GM19468 (cell line): ENCODE results near the gene NPY4R2.
"Not testable (repeated sequence)": the region's sequence is repeated elsewhere in the genome, so short reads cannot be mapped to it uniquely, and the experiment has no call there.

Experiments
- ATAC-seq: cut with Tn5 transposase; IDR thresholded peaks from one replicate; pipeline ENCODE4 v1.9.1; 2021; ENCODE audit warnings: mild to moderate bottlenecking, moderate library complexity, moderate number of reproducible peaks; ENCODE audit not compliant: unreplicated experiment; ENCODE audit errors: extremely low read depth

NPY4R2 gene

DNA sequence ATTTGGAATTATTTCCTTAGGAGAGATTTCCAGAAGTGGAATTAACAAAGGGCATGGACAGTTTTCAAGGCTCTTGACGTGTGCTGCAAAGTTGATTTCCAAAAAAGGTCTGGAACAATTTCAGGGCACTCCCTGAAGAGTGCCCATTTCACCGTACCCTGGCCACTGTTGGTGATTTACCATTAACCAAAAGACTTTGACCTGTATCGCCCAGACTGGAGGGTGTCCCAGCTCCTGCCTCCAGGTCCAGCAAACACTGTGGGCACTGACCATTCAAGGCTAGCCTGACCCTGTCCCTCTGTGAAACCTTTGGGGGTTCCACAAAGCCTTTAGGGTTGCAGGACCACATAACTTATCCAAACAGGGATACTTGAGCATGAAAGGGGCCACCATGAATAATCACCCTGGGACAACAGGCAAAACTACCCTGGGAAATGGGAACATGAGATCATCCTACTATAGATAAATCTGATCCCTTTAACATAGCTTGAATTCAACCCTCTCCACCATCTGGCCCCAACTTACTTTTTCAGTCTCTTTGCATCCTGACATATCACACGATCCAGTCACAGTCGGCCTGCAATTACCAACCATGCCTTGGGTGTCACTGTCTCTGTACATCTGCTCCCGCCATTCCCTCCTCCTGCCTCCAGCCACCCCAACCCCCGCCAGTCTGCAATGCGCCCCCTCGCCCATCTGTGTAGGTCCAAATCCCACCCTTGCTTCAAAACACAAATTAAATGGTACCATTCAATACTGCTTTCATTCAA, 8.9 kb downstream of the NPY4R2 start:
- ATAC-seq, result not testable (repeated sequence)

GRCh38 chr10:47928225-47928624, 9.8 kb downstream of the NPY4R2 start:
- not testable (repeated sequence) for ATAC-seq

- not testable (repeated sequence) for ATAC-seq
Measured at GRCh38 chr10:47932824-47933223, 14.4 kb downstream of the NPY4R2 start.

DNA sequence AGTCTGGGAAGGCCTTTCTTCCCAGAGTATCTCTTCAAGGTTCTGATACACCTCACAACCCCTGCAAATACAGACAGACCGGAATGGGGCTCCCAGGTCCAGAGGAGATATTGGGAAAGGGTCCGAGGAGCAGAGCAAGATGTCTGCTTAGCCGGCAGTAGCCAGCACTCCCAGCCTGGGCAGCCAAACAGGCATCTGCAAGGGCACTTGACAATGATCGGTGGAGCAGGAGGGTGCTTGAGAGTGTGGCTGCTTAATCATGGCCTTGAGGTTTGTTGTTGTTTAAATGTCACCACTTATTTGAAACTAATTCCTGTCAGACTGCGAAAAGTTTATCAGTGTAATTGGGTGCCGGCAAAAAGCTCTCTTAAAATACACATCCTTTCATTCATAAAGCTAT, 15.0 kb downstream of the NPY4R2 start:
- not testable (repeated sequence) for ATAC-seq

DNA sequence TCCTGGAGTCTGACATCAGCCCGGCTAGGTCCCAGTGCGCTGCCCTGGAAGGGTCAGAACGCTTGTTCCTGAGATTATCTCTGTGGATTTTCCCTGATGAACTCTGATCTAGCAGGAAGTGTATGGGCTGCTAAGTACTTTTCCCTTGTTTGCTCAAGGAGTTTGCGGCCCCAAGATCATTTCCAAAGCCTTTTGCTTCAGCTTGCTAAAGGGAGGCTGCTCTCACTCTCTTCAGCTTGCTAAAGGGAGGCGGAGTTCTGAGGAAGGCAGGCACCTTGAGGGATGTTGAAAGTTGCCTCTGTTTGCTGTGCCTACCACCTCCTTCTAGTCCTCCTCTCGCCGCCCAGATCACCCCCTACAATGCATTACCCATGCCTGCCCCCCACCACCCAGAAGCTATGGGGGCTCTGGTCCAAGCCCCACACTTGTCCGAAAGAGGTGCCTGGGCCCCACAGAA, 18.3 kb downstream of the NPY4R2 start:
- ATAC-seq, result not testable (repeated sequence)

GRCh38 chr10:47937634-47938033, 19.2 kb downstream of the NPY4R2 start:
- not testable (repeated sequence) for ATAC-seq

- not testable (repeated sequence) for ATAC-seq
Measured at GRCh38 chr10:47940821-47941220, 22.4 kb downstream of the NPY4R2 start.

DNA sequence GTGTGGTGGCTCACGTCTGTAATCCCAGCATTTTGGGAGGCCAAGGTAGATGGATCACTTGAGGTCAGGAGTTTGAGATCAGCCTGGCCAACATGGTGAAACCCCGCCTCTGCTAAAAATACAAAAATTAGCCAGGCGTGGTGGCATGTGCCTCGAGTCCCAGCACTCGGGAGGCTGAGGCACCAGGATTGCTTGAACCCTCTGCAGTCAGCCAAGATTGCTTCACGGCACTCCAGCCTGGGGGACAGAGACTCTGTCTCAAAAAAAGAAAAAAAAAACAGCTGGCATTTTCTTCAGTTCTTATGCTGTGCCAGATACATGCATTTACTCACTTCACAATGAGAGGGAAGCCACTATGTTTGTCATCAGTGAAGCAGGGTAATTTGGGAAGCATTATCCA, 22.9 kb downstream of the NPY4R2 start:
- ATAC-seq, result not testable (repeated sequence)

GRCh38 chr10:47942351-47943019, 24.0 kb downstream of the NPY4R2 start:
- ATAC-seq, result not testable (repeated sequence)

DNA sequence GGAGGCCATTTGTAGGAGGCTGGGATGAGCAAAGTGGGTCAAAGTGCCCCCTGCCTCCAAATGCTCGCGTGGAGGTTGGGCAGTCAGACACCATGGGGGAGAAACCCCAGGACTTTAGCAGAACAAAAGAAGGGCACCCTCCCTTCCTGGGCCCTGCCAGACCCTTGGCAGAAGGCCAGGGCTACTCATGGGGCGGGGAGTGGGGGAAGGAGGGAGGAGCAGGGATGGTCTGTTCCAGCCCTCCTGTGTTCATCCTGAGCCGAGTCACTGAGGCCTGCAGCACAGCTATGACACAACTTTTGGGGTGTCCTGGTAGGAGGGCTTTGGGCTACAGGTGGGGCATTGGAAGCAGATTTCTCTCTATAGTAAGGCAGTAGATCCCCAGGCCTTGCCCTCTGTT, 24.9 kb downstream of the NPY4R2 start:
- not testable (repeated sequence) for ATAC-seq

GRCh38 chr10:47947424-47947823, 29.0 kb downstream of the NPY4R2 start:
- ATAC-seq, result not testable (repeated sequence)

DNA sequence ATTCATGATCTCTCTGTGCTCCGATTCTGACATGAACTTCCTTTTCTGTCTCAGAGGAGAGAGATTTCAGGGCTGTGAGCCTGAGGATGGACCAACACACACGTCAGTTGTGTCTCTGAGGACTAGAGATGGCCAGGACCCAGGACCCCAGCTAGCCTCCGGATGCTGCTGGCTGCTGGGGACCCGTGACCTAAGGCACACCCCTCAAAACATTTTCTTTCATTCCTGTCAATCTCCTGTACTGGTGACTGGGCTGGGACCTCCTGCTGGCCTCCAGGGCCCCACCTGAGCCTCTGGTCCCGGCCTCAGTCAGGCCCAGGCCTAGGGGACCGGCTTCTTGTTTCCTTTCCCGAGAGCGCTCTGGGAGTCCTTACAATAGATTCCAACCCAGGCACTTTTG, 38.7 kb downstream of the NPY4R2 start:
- not testable (repeated sequence) for ATAC-seq

GRCh38 chr10:47959677-47960076, 41.2 kb downstream of the NPY4R2 start:
- not testable (repeated sequence) for ATAC-seq

DNA sequence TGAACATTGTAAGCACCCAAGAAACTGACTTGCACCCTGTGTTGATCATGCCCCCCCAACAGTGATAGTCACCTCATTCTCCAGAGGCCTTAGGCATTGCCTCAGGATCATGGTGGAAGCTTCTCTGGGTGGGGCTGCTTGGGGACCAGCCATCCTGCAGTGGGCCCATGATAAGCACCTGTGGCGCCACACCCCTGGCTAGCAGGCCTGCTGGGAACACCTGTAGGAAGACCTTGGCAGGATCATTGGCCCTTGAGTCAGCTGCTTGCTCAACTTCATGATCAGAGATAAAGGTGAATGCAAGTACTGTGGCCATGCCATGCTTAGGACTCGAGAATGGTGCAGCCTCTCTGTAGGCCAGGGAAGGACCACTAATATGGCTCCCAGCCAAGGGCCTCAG, 42.2 kb downstream of the NPY4R2 start:
- ATAC-seq, result not testable (repeated sequence)

DNA sequence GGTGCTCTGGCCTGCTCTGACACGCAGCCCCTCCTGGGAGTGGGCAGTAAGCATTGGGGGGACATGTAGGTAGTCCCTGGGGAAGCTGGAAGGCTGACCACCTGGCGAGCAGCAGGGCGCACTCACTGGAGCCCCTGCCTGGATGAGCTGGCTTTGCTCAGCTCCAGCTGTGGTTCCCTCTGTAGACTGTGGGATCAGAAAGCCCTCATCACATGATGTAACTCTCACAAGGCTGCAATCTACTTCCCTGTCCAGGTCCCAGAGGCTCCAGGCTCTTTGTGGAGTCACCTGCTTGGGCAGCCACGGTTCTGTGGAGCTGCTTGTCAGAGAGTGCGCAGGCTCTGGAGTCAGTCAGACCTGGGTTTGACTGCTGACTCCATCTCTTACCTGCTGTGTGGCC, 44.3 kb downstream of the NPY4R2 start:
- not testable (repeated sequence) for ATAC-seq

GRCh38 chr10:47964280-47965063, 46.0 kb downstream of the NPY4R2 start:
- not testable (repeated sequence) for ATAC-seq

DNA sequence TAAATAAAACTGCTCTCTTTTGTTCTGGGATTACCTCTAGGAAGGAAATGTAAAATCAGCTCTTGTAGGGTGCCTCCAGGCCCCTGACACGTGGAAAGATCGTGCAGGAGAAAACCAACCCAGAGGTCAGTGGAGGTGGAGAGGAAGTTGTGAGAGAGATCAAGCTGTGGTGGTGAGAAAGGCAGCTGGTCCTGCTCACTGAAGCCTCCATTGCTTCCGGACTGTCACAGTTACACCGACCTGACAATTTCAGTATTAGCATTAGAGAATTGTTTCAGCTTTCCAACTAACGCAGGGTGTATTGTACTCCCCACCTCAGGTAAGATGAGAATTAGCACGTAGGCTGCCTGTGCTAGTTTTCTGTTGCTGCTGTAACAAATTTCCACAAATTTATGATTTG, 50.5 kb downstream of the NPY4R2 start:
- not testable (repeated sequence) for ATAC-seq

DNA sequence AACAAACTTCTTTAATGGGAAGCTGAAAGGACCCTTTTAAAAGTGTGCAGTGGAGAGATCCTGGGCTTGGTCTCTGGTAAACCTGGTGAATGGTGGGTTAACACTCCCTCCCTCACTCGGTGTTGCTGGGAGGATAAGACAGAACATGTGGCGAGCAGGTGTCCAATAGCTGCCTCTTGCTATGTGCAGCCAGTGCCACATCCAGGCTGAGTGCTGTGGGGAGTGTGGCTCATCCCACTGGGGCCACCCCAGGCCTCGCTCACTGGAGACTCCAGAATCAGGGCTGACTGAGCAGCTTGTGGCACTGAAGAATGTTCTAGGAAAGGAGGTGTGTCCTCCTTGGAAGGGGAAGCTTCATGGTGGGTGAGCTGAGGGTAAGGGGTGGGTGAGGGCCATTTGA, 51.6 kb downstream of the NPY4R2 start:
- not testable (repeated sequence) for ATAC-seq

- ATAC-seq, result not testable (repeated sequence)
Measured at GRCh38 chr10:47971598-47971997, 53.1 kb downstream of the NPY4R2 start.

DNA sequence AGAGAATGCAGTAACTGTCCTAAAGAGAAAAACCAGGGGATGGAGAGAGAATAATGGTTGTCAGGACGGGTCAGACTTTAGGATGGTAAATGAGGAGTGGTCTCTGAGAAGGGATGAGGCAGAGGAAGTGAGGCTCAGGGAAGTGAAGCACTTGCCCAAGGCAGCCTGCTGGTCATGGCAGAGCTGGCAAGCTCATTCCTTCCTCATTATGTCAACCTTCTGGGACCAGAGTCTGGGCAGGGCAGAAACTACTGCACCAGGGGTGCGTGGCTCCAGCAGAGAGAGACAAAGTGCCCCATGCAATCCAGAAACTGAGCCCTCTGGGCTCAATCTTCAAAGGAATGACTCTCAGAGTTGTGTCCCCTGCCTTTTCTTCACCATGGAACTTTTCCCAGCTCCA, 53.6 kb downstream of the NPY4R2 start:
- ATAC-seq, result not testable (repeated sequence)
